H9 (cell line): Measurements from ENCODE around the gene OSBP2. TPM values are rescaled to one million over a fixed set of nuclear protein-coding genes. Genes with fewer than 3 reads are reported as not detected.

ENCODE experiments used
- DNase-seq: peaks from one replicate; pipeline ENCODE4 v3.0.0-alpha.2; 2017
- H2AFZ ChIP-seq: one replicate; pipeline ENCODE4 v1.6.1; 2013; ENCODE audit warnings: mild to moderate bottlenecking, low read length, control low read depth, moderate library complexity
- H2AK5ac ChIP-seq: 2 replicates; pipeline ENCODE4 v1.6.1; 2013; ENCODE audit warnings: low read length, control low read depth, mixed read lengths; ENCODE audit not compliant: insufficient read length
- H2BK120ac ChIP-seq: one replicate; pipeline ENCODE4 v1.6.1; 2013; ENCODE audit warnings: low read depth, mild to moderate bottlenecking, low read length, control low read depth, inconsistent platforms; ENCODE audit not compliant: poor library complexity, severe bottlenecking
- H2BK12ac ChIP-seq: 2 replicates; pipeline ENCODE4 v1.6.1; 2013; ENCODE audit warnings: low read length, control low read depth, mixed read lengths, low read depth; ENCODE audit not compliant: insufficient read length
- H2BK15ac ChIP-seq: 2 replicates; pipeline ENCODE4 v1.6.1; 2013; ENCODE audit warnings: low read depth, low read length, control low read depth
- H2BK20ac ChIP-seq: one replicate; pipeline ENCODE4 v1.6.1; 2013; ENCODE audit warnings: low read depth, mild to moderate bottlenecking, low read length, control low read depth, inconsistent platforms; ENCODE audit not compliant: poor library complexity, severe bottlenecking
- H2BK5ac ChIP-seq: 2 replicates; pipeline ENCODE4 v1.6.1; 2013; ENCODE audit warnings: low read length, control low read depth, mixed read lengths; ENCODE audit not compliant: insufficient read length
- H3K14ac ChIP-seq: 2 replicates; pipeline ENCODE4 v1.6.1; 2013; ENCODE audit warnings: low read length, control low read depth; ENCODE audit not compliant: insufficient read depth
- H3K18ac ChIP-seq: 2 replicates; pipeline ENCODE4 v1.6.1; 2013; ENCODE audit warnings: low read depth, mild to moderate bottlenecking, mixed read lengths, low read length, control low read depth; ENCODE audit not compliant: insufficient read length
- H3K23ac ChIP-seq: 2 replicates; pipeline ENCODE4 v1.6.1; 2013; ENCODE audit warnings: low read length, control low read depth, mixed read lengths, low read depth; ENCODE audit not compliant: insufficient read length
- H3K23me2 ChIP-seq: 2 replicates; pipeline ENCODE4 v1.6.1; 2013; ENCODE audit warnings: low read depth, mild to moderate bottlenecking, mixed read lengths, low read length, control low read depth; ENCODE audit not compliant: insufficient read length, poor library complexity, severe bottlenecking
- H3K27ac ChIP-seq: 2 replicates; pipeline ENCODE4 v1.5.1; 2013; ENCODE audit warnings: low read length, control low read depth, mixed read lengths, low read depth; ENCODE audit not compliant: insufficient read length
- H3K27me3 ChIP-seq: 2 replicates; pipeline ENCODE4 v1.6.1; 2013; ENCODE audit warnings: low read length, control low read depth, inconsistent platforms; ENCODE audit not compliant: insufficient read depth
- H3K4ac ChIP-seq: 2 replicates; pipeline ENCODE4 v1.6.1; 2013; ENCODE audit warnings: low read depth, mild to moderate bottlenecking, control low read depth, inconsistent platforms, low read length, moderate library complexity
- H3K4me1 ChIP-seq: 2 replicates; pipeline ENCODE4 v1.6.1; 2013; ENCODE audit warnings: low read length, control low read depth, inconsistent platforms; ENCODE audit not compliant: insufficient read depth
- H3K4me2 ChIP-seq: 2 replicates; pipeline ENCODE4 v1.6.1; 2013; ENCODE audit warnings: low read length, control low read depth, mixed read lengths; ENCODE audit not compliant: insufficient read length, insufficient read depth
- H3K56ac ChIP-seq: 2 replicates; pipeline ENCODE4 v1.6.1; 2013; ENCODE audit warnings: low read depth, mild to moderate bottlenecking, mixed read lengths, low read length, control low read depth; ENCODE audit not compliant: insufficient read length
- H3K79me1 ChIP-seq: 2 replicates; pipeline ENCODE4 v1.6.1; 2013; ENCODE audit warnings: low read depth, mild to moderate bottlenecking, moderate library complexity, low read length, control low read depth, inconsistent platforms; ENCODE audit not compliant: insufficient read depth, poor library complexity, severe bottlenecking
- H3K79me2 ChIP-seq: 2 replicates; pipeline ENCODE4 v1.6.1; 2013; ENCODE audit warnings: low read length, control low read depth, inconsistent platforms; ENCODE audit not compliant: insufficient read depth
- H3K9ac ChIP-seq: 2 replicates; pipeline ENCODE4 v1.6.1; 2013; ENCODE audit warnings: low read length, control low read depth, mixed read lengths; ENCODE audit not compliant: insufficient read length; ENCODE audit errors: extremely low read depth
- H3K9me3 ChIP-seq: one replicate; pipeline ENCODE4 v1.6.1; 2013; ENCODE audit warnings: low read depth, low read length, inconsistent platforms; ENCODE audit not compliant: control insufficient read depth
- H3T11ph ChIP-seq: one replicate; pipeline ENCODE4 v1.6.1; 2013; ENCODE audit warnings: mild to moderate bottlenecking, low read length, control low read depth, inconsistent platforms
- H4K20me1 ChIP-seq: one replicate; pipeline ENCODE4 v1.6.1; 2013; ENCODE audit not compliant: control insufficient read depth, insufficient read length, insufficient read depth
- H4K5ac ChIP-seq: 2 replicates; pipeline ENCODE4 v1.6.1; 2013; ENCODE audit warnings: low read depth, mild to moderate bottlenecking, mixed read lengths, low read length, control low read depth; ENCODE audit not compliant: insufficient read length
- H4K8ac ChIP-seq: replicated peaks from 2 replicates; pipeline ENCODE4 v1.6.1; 2013; ENCODE audit warnings: low read length, control low read depth, mixed read lengths, low read depth; ENCODE audit not compliant: insufficient read length
- H4K91ac ChIP-seq: 2 replicates; pipeline ENCODE4 v1.6.1; 2013; ENCODE audit warnings: low read depth, mild to moderate bottlenecking, moderate library complexity, mixed read lengths, low read length, control low read depth; ENCODE audit not compliant: insufficient read length
- H3K27ac Mint-ChIP-seq, 3 experiments: 2 replicates in 2 of 3; 3 replicates in 1 of 3; pipeline ENCODE4 v1.8.0; 2020 to 2021; ENCODE audit warnings: mixed read lengths in 3 of 3, mild to moderate bottlenecking in 1 of 3, moderate library complexity in 1 of 3
- H3K27me3 Mint-ChIP-seq: 2 replicates; pipeline ENCODE4 v1.8.0; 2021; ENCODE audit warnings: low read depth, mild to moderate bottlenecking, moderate library complexity, mixed read lengths
- H3K36me3 Mint-ChIP-seq, 3 experiments: 2 replicates in 2 of 3; 3 replicates in 1 of 3; pipeline ENCODE4 v1.8.0; 2020 to 2021; ENCODE audit warnings: low read depth in 3 of 3, mixed read lengths in 3 of 3; ENCODE audit not compliant: insufficient read depth in 1 of 3
- H3K4me1 Mint-ChIP-seq, 2 experiments: 2 replicates each; pipeline ENCODE4 v1.8.0; 2020; ENCODE audit warnings: mixed read lengths in 2 of 2
- H3K4me3 Mint-ChIP-seq, 2 experiments: 2 replicates in 1 of 2; 3 replicates in 1 of 2; pipeline ENCODE4 v1.8.0; 2020 to 2021; ENCODE audit warnings: mild to moderate bottlenecking in 2 of 2, mixed read lengths in 2 of 2, moderate library complexity in 1 of 2
- H3K9me3 Mint-ChIP-seq, 2 experiments: 2 replicates in 1 of 2; 3 replicates in 1 of 2; pipeline ENCODE4 v1.8.0; 2020; ENCODE audit warnings: mild to moderate bottlenecking in 2 of 2, mixed read lengths in 2 of 2, moderate library complexity in 1 of 2
- WGBS: extraction: QIAGEN DNeasy Blood & Tissue Kit; methylation state at CpG from one replicate; pipeline ENCODE4 v1.1.7; 2013; ENCODE audit warnings: missing lambda C conversion rate, low lambda C conversion rate, mixed read lengths; ENCODE audit not compliant: insufficient read length; ENCODE audit errors: extremely low coverage; 5-methylcytosine and 5-hydroxymethylcytosine counted together
- total RNA-seq: library from RNA; stranded (reverse); gene quantifications from 2 replicates; pipeline ENCODE4 v1.2.1, GENCODE V29; 2021
- TF ChIP-seq, protein P1 (sequence below): fragments of 200-600 bp; sonication (generic); conservative IDR thresholded peaks from 3 replicates; pipeline ENCODE4 v1.8.0; 2021; ENCODE audit warnings: antibody characterized with exemption, mild to moderate bottlenecking

Gene OSBP2
- total RNA-seq, 1 experiment from 2014 or later = 3.4 TPM

DNA sequence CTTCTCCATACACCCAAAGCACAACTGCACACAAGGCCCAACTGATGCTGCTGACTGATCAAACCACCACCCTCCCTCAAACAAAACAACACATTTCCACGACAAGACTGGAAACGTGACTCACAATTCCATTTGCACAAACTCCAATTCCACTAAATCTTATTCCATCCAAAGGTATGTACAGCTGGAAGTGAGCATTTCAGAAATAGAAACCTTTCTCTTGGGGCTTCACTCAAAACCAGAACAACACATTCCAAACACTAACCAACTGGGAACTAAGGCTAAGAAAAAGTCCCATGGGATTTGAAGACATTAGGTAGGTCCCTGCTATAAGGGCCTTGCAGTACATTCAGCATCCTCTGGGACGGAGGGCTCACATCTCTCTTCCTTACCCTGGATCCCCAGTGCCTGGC, 254.3 kb downstream of the OSBP2 start:
- no peak overlapping the region for H3K27ac ChIP-seq
- H3K79me2 ChIP-seq = no peaks in the 10 kb centered on the region
- H3K4me1 Mint-ChIP-seq = no peaks in the 10 kb centered on the region; a peak in 1 of 4 replicates
- WGBS = no CpG with 5 or more reads among the region's 3 CpGs
- no peak overlapping the region for H3K23ac ChIP-seq
- peak overlapping the region in 1 of 3 experiments; percentile 78; a peak in 2 of 7 replicates for H3K27ac Mint-ChIP-seq
- H3K4ac ChIP-seq = no peak overlapping the region
- no peak overlapping the region for H3T11ph ChIP-seq
- no peaks in the 10 kb centered on the region for H3K23me2 ChIP-seq
- peaks cover 39 to 75% (median 68%) of the 10 kb centered on the region in 3 experiments; a peak in 6 of 7 replicates for H3K36me3 Mint-ChIP-seq
- no peak overlapping the region for H2BK12ac ChIP-seq
- no peak overlapping the region for H2BK20ac ChIP-seq
- H2AFZ ChIP-seq = no peak overlapping the region
- H3K56ac ChIP-seq = no peak overlapping the region
- H3K9ac ChIP-seq = no peak overlapping the region
- no peak overlapping the region for H3K18ac ChIP-seq
- H2AK5ac ChIP-seq = no peak overlapping the region
- H3K79me1 ChIP-seq = no peaks in the 10 kb centered on the region
- no peak overlapping the region for H2BK120ac ChIP-seq
- H3K14ac ChIP-seq = no peak overlapping the region
- H3K4me3 Mint-ChIP-seq = no peak overlapping the region
- DNase-seq = no peak
- H4K5ac ChIP-seq = no peak overlapping the region
- H2BK5ac ChIP-seq = no peak overlapping the region
- no peak overlapping the region for H3K4me2 ChIP-seq
- no peak overlapping the region for H4K8ac ChIP-seq
- H2BK15ac ChIP-seq = no peak overlapping the region
- H4K91ac ChIP-seq = no peak overlapping the region
- H3K4me1 ChIP-seq = no peaks in the 10 kb centered on the region
- H3K27me3 ChIP-seq = no peaks in the 10 kb centered on the region
- no peaks in the 10 kb centered on the region for H3K9me3 Mint-ChIP-seq
- TF ChIP-seq, protein P1, sequence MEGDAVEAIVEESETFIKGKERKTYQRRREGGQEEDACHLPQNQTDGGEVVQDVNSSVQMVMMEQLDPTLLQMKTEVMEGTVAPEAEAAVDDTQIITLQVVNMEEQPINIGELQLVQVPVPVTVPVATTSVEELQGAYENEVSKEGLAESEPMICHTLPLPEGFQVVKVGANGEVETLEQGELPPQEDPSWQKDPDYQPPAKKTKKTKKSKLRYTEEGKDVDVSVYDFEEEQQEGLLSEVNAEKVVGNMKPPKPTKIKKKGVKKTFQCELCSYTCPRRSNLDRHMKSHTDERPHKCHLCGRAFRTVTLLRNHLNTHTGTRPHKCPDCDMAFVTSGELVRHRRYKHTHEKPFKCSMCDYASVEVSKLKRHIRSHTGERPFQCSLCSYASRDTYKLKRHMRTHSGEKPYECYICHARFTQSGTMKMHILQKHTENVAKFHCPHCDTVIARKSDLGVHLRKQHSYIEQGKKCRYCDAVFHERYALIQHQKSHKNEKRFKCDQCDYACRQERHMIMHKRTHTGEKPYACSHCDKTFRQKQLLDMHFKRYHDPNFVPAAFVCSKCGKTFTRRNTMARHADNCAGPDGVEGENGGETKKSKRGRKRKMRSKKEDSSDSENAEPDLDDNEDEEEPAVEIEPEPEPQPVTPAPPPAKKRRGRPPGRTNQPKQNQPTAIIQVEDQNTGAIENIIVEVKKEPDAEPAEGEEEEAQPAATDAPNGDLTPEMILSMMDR = no peak
- no peaks in the 10 kb centered on the region for H3K9me3 ChIP-seq
- no peaks in the 10 kb centered on the region for H4K20me1 ChIP-seq
- no peaks in the 10 kb centered on the region for H3K27me3 Mint-ChIP-seq
